Esophagus squamous epithelium (tissue), 4 donors: ENCODE data around the gene SYNM.

Experiments
- CTCF ChIP-seq, 6 experiments: fragments of 450-650 bp in 4 of 6; fragments of 200-600 bp in 2 of 6; sonication (generic) in 2 of 6; IDR thresholded peaks; one replicate each; pipeline ENCODE4 v1.5.1; 2016 to 2019; ENCODE audit warnings: antibody characterized with exemption in 6 of 6, mild to moderate bottlenecking in 4 of 6, moderate library complexity in 4 of 6
- POLR2A ChIP-seq, 4 donors: fragments of 450-650 bp; IDR thresholded peaks; one replicate each; pipeline ENCODE4 v1.6.1; 2017; ENCODE audit warnings: antibody characterized with exemption in 4 of 4, mild to moderate bottlenecking in 4 of 4, moderate library complexity in 3 of 4

GRCh38 chr15:99146661-99147060 is 41.8 kb downstream of the SYNM start:
- TF ChIP-seq POLR2A (IDR thresholded peaks at IDR 0.05) (no peak), CTCF (IDR thresholded peaks at IDR 0.05) (no peak)
